HG02884 (cell line): ENCODE results near the gene KCNIP4.

Source experiments
- ATAC-seq: cut with Tn5 transposase; IDR thresholded peaks from one replicate; pipeline ENCODE4 v1.9.1; 2021; ENCODE audit warnings: mild to moderate bottlenecking, moderate library complexity; ENCODE audit not compliant: unreplicated experiment

Gene KCNIP4

DNA sequence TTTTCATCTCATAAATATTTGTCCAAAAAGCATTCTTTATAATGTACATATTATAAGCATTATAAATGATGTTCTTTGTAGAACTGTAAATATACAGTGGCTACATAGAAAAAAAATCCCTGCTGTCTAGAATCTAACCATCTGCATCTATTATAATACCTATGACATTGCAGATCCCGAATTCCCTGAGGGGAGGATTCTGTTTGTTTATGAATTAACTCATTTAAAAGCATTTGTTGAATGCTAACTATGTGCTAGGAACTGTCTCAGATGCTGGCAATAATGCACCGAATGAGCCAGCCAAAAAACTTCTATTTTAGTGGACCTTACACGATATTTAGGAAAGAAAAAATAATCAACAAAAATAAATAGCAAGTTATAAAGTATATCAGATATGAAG is 1058.7 kb downstream of the KCNIP4 start:
- ATAC-seq = no peak

DNA sequence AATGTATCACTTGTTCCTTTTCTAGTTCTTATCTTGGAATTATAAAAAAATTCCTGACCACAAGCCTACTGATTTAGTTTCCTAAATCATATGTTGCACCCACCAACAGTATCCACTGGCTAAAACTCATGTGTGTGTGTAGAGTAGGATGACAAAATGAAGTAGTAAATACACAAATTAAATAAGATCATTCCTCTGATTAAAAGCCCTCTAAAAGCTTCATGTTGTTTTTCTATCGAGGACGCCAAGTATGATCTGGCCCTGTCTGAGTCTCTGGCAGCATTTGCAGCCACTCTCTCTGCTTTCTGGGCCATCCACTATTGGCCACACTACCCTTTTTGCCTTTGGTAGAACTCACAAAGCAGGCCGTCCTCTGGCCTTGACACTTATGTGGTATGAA is 1064.9 kb downstream of the KCNIP4 start:
- ATAC-seq = no peak

DNA sequence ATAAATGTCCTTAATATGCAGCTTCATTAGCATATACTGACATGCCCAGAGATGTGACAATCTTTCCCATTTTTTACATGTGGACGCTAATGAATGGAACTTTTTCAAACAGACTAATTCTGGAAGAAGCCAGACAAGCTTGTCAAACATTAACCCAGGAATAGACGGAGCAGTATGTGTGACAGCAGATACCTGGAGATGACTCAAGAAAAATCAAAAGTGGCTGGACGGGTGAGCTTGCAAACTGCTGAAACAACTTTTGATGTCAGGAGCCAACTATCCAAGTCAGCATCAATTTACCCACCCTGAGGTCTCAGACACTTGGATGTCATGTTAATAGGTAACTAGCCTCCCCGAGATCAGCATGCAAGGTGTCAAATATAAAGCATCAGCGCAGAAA is 1065.3 kb downstream of the KCNIP4 start:
- ATAC-seq = no peak

DNA sequence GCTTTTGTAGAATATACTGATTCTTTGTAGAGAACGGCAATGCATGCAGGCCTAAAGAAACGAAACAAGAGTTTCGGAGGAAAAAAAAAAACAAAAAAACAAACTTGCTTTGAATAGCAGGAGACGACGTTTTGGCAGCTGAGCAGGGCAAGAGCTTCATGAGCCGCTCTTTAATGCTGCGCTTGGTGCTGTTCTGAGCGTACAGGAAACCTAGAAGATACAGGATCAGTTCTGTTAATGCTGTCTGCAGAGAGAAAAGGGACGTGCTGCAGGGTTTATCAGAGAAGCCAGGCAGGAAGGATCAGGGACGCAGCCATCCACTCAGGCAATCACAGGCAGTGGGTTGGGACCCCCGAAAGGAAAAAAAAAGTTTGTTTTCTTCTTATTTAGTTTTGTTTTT is 1066.1 kb downstream of the KCNIP4 start:
- ATAC-seq = no peak

DNA sequence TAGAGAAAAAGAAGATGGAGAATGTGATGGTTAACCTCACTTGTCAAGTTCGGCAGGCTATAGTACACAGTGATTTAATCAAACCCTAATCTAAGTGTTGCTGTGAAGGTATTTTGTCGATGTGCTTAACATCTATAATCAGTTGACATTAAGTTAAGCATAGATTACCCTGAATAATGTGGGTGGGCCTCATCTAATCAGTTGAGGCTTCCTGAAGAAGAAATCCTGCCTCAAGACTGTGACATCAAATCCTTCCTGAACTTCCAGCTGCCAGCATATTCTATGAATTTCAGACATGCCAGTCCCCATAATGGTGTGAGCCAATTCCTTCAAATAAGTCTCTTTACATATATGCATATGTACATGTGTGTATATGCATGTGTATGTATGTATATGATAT is 1066.9 kb downstream of the KCNIP4 start:
- no peak for ATAC-seq

DNA sequence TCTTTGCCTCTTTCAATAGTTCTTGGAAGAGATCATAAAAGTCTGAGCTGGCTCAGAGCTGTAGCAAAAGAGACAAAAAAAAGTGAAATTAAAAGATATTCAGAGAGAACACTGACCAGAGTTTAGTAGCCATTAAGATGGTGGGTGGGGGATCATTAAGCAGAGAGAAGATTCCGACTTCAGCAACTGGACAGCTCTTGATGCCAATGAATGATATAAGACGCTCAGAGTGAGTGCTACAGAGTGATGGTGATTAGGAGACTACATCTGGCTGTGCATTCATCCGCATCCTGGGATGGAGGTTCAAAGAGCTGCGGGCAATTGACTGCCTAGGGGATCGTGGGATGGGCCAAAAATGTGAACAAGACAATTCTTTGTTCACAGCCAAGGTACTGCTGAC is 1069.8 kb downstream of the KCNIP4 start:
- no peak for ATAC-seq

DNA sequence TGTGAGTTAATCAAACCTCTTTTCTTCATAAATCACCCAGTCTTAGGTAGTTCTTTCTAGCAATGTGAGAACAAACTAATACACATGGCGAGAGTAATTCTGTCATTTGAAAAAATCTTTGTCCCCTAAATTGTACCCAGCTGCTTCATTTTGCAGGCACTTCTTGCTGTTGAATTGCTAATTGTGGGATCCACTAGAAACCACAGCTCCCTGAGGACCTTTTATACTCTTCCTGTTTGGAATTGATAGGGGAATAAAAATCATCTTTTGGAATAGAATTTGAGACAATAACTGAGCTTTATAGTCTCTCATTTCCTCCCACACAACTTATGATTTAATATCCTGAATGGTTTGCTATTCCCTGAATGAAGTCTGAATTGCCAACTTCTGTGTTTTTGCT is 1078.1 kb downstream of the KCNIP4 start:
- no peak for ATAC-seq

DNA sequence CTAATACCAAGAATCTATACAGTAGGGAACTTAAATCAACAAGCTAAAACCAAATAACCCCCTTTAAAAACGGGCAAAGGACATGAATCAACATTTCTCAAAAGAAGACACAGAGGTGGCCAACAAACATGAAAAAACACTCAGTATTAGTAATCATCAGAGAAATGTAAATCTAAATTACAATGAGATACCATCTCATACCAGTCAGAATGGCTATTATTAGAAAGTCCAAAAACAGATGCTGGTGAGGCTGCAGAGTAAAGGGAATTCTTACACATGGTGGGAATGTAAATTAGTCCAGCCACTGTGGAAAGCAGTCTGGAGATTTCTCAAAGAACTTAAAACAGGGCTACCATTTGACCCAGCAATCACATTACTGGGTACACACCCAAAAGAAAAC is 1080.5 kb downstream of the KCNIP4 start:
- no peak for ATAC-seq

DNA sequence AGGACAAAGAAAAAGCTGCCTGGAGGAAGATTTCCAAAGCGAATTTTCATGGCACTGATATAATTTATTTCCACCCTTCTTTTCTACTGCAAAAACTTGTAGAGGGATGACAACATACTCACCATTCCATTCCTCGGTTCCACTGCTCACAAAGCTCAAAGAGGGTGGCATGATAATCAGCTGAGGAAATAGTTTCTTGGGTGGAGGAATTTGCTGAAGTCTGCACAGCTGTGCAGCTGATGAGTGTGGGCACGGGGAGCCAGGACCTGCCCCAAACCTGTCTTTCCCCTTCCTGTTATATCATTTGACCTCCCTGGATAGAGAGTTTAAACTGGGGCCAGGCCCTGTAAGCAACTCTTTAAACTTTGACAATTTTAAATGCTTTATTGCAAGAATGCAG is 1087.7 kb downstream of the KCNIP4 start:
- ATAC-seq = no peak

DNA sequence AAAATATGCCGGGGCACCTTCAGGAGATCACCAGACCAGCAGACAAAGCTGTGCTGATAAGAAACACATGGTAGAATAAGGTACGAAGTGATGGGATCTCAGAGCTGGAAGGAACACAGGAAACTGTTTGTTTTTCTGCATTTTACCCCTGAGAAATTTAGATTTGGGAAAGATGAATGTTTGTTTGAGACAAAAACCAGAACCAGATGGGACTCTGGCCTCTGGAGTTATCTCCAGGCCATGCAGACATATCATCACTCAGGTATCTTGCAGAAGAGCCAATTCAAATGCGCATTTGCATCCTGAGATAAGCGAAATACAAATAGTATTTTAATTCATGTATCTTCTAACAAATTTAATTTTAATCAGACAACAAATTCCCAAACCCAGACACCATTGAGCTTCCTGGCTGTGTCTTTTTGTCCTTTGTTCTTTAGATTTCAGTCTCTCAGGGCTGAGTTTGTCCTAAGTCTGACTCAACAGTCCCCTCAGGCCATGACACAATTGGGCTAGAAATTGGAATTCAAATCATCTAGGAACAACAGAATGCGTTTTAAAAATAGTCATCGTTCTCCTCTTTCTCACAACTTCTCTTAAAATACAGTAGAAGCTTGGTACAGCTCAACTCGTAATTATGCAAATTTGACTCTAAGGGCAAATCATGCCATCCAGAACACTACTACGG is 1089.3 kb downstream of the KCNIP4 start:
- ATAC-seq = no peak

DNA sequence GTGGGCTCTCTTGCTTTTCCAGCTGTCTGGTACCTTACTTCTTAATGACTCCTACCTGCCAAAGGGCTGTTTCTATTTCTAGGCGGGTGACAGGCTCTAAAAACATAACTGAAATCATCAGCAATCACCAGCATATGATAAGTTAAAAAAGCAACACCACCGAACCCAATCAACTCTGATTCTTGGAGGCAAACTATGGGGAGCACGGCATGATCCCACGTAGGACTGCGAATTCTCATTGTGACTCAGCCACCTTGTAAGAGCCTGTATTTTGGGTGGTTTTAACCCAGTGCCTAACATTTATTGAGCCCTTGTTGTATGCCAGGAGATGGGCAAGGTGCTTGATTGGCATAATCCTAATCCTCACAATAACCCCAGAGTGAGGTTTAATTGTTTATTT is 1091.5 kb downstream of the KCNIP4 start:
- no peak for ATAC-seq

DNA sequence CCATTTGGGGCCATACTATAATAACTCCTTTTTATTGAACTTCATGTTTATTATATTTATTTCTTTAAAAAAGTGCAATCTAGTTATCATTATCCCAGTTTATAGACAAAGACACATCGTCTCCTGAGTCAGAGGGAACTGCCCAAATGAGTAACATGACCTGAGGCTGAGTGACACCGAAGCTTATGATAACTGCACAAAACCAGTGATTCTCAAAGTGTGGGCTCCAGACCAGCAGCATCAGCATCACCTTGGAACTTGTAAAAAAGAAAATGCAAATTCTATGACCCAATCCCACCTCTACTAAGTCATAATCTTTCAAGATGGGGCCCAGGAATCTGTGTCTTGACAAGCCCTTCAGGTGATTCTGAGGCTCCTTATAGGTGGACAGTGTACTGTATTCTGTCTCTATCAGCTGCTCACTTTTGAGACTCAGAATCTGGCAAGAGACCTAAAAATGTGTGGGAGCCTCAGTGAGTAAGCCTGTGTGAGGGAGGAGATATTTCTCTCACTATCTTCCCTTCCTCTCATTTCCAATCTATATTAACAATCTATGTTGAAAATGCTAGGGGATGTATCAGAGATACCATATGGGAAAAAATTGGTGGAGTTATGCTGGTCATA is 1101.3 kb downstream of the KCNIP4 start:
- no peak for ATAC-seq

DNA sequence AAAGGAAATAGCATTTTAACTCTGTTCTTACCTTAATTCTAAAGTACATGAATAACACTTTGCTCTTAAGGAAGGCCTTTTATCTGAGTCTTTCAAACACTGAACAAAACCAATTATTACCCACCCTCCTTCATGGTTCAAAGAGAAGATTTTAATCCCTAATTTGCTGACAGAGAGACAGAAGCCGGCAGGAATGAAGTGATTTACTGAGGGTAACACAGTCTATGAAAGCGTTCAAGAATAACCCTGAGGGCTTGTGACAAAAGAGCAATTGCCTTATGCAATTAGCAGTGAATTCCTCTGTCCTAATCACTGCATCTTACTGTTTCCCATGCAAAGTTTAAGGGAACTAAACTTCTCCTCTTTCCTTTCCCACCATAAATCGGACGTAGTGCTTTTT is 1104.3 kb downstream of the KCNIP4 start:
- no peak for ATAC-seq

DNA sequence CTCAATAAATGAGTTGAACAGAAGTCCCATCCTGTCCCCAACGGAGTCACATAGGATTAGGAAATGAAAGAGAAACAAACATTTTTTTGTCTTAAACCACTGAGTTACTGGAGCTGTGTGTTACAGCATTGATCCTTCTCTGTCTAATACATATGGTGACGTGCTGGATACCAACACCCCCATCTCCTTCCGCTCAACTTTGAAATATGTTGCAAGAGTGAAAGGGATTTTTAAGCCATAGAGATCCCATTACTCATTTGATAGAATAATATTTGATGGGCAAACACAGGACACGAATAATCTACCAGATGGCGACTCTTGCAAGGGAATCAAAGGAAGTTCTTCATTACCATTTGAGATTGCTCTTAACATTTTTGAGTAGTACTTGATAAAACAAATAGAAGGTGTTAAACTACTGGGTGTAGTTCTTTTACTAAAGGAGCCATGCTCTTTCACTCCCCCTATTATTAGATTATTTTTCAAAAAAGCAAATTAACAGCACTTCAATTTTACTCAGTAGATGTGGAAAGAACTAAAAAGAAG is 1107.9 kb downstream of the KCNIP4 start:
- ATAC-seq = no peak

DNA sequence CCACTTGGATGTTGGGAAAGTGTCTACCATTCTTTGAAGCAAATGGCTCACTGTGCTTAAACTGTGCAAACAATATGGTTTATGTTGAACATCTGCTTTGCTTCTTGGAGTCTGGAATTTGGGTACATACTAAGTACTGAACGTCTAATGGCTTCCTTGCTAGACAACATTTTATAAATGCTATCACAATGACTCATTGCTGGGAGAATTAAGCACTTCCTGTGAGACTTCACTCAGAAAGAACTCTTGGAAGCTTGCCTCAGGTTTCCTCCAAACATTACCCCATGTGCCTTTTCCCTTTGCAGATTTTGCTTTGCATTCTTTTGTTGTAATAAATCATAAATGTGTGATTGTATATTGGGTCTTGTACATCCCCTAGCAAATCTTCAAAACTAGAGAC is 1108.6 kb downstream of the KCNIP4 start:
- ATAC-seq = no peak

DNA sequence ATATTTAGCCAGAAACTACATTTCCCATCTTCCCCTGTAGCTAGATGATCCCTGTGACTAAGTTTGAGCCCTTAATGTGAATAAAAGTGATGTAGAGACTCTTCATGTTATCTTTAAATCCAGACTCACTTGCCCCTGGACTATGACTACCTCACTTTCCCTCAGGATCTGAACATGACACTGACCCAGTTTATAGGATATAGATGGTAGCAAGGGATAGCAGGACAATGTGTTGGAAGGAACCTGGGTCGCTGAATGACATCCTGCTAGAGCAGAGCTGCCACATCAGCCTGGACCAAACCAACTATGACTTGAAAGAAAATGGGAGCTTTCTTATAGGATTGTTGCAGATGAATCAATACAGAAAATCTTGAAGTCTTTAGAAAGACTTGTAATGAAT is 1110.1 kb downstream of the KCNIP4 start:
- ATAC-seq = no peak

DNA sequence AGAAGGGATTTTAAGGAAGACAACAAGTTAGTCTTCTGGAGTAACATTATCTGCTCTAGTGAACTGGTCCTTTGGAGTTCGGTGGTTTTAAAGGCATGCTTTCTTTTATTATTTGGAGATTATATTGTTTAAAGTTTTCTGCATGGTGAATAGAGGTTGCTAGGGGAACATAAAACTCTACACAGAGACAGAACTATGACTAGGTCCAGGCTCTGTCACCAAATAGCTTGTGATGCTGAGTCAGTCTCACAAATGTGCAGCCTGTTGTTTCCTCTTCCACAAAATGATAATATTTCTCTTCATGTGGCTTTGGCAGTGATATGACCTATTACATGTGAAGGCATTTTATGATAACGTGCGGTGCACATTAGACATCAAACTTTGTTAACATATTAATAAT is 1115.7 kb downstream of the KCNIP4 start:
- no peak for ATAC-seq

DNA sequence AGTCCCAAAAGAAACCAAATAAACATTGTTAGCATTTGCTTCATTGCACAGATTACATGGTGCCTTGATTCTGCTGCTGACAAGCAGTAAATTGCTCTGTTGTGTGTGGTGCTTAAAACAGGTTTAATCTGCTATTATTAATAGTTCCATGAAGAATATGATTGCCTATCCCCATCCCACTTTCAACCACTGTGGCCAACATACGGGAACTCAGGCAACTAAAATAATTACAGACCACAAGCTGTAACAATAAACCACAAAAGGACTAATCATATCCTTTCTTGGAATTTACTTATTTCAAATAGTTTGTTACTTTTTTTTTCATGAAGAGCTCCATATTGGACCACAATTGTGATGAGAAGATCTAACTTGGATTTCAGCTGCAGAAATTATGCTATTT is 1116.8 kb downstream of the KCNIP4 start:
- ATAC-seq = no peak

DNA sequence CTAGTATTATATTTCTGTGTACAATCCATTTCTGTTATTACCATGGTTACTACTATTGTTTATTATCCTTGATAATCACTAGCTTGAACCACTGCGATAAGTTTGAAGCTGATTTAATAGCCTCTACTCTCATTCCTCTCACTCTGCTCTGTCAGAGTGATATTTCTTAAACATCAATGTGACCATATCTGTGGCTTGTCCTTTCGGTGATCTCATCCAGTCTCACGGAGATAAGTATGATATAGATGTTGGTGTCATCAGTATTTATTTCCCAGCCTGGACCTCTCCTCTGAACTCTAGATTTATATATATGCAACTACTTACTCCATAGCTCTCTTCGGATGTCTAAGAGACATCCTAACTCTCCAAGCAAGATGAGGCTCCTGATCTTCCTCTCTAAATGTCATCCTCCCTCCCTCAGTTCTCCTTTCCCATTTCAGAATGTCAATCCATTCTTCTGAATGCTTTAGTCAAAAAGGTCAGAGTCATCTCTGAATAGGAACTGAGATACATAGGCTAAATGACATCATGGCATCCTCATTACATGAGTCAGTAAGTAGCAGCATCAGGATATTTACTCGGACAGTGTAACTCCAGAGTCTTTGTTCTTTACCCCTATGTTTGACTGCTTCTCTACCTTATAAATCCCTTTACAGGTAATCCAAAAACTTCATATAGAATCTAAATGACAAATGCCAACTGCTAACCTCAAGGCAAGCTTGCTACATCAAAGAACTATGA is 1118.8 kb downstream of the KCNIP4 start:
- no peak for ATAC-seq

DNA sequence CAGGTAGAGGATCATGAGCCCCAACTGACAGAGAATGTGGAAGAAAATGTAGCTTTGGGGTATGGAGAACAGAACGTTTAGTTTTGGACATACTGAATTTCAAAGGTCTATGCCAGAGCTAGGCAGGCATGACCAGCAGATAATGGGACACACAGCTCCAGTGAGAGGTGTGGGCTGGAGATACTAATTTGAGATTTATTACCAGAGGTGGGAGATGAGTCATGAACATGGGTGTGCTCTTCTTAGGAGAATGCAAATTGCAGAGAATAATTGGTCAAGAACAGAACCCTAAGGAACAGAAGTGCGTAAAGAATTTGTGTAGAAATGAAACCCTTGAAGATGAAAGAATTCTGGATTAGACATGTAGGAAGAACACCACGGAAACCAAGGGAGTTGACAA is 1123.1 kb downstream of the KCNIP4 start:
- no peak for ATAC-seq

DNA sequence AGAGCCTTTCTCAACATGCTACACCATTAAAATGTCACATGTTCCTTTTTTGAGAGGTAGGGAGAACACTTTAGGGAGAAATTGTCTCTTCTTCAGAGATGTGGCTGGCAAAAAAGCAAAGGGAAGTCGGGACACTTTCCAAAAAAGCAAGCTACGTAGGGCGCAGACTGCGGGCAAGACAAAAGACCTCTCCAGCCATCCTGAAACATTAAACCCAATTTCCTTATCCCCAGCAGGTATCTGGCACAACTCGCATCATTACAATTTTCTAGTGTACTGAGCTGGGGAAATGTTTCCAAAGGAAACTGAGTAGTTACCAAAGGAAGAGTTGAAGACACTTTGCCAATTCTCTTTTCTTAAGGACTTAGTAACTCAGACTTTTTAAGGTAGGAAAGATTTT is 1132.3 kb downstream of the KCNIP4 start:
- ATAC-seq = no peak

DNA sequence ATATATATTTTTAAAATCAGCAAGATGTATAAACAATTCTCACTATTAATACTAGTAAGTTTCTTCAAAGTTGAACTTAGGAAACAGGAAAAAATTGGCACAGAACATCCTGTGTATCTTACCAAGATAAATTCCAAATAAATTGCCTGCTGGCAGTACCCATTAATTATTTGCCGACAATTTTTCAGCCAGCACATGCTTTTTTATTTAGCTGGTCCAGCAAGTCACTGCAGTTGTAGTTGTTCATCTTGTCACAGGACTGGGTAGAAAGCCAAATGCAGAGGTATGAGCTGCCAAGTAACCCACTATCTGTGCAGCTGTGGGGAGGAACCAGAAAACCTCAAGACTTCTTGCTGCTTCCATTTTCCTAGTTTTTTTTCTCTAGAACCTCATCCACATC is 1134.9 kb downstream of the KCNIP4 start:
- ATAC-seq = no peak
